Fibroblast of lung (primary cell): ENCODE measurements around the gene DNAH8.

Experiments
- EZH2 ChIP-seq: IDR thresholded peaks from 2 replicates; pipeline ENCODE4 v1.5.1; 2012; ENCODE audit warnings: low read length, control low read depth, mild to moderate bottlenecking; ENCODE audit errors: missing control alignments
- TF ChIP-seq, protein P1 (sequence below), 2 donors: IDR thresholded peaks in 1 of 2; conservative IDR thresholded peaks in 1 of 2; 1 replicate in 1 of 2; 2 replicates in 1 of 2; pipeline ENCODE4 v1.5.1; 2011 to 2012; ENCODE audit warnings: low read length in 2 of 2, control low read depth in 1 of 2, inconsistent platforms in 1 of 2, low read depth in 1 of 2, mild to moderate bottlenecking in 1 of 2

DNA sequence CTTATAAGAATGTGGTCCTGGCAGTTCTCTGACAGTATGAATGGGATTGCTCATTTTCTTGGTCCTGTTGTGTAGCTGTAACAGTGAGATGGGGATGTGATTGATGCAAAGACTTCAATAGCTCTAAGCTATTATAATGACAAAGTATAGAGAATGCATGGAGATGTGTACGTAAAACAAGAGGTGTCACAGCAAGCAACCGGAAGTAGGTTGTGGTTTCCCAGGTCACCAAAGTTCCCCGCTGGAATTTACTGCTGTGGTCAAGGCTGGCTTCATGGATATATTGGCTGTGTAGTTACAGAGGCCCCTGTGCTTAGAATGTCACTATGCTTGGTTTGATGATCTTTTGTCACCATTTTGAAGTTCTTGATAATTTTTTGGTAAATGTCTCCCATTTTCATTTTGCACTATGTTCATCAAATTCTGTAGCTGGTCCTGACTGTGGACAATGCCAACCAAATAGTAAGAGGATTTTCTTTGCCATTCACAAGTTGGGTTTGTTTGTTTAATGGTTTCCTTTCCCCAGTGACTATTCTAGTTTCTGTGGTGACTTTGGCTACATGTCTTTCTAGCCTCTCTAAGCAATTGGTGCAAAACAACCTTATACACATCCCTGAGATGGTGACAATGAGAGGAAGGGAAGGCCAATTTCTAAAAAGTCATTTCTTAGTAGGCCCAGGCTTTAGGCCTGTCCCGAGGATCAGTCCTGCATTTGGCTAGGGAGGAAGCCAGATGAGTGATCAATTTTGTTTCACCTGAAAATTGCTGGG lies 10.5 kb downstream of the DNAH8 start:
- TF ChIP-seq, protein P1, sequence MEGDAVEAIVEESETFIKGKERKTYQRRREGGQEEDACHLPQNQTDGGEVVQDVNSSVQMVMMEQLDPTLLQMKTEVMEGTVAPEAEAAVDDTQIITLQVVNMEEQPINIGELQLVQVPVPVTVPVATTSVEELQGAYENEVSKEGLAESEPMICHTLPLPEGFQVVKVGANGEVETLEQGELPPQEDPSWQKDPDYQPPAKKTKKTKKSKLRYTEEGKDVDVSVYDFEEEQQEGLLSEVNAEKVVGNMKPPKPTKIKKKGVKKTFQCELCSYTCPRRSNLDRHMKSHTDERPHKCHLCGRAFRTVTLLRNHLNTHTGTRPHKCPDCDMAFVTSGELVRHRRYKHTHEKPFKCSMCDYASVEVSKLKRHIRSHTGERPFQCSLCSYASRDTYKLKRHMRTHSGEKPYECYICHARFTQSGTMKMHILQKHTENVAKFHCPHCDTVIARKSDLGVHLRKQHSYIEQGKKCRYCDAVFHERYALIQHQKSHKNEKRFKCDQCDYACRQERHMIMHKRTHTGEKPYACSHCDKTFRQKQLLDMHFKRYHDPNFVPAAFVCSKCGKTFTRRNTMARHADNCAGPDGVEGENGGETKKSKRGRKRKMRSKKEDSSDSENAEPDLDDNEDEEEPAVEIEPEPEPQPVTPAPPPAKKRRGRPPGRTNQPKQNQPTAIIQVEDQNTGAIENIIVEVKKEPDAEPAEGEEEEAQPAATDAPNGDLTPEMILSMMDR (conservative IDR thresholded peaks at IDR 0.05 in 1 of 2, IDR thresholded peaks at IDR 0.05 in 1 of 2; ENCODE audit: low read depth in 1 of 2, low read length in 2 of 2), result no peak
- TF ChIP-seq EZH2, result no peak
